Naive B cell (primary cell): Measurements from ENCODE around the gene NPIPA8. TPM values are rescaled to one million over a fixed set of nuclear protein-coding genes. Genes with fewer than 3 reads are reported as not detected.
"Not testable (repeated sequence)": the region's sequence is repeated elsewhere in the genome, so short reads cannot be mapped to it uniquely, and the experiment has no call there.

Experiments used
- ATAC-seq, 2 donors: fragments of 150-1000 bp; cut with Tn5 transposase; 2 replicates each; pipeline ENCODE4 v1.10.0; 2021; ENCODE audit warnings: low read depth in 2 of 2, mild to moderate bottlenecking in 2 of 2, moderate library complexity in 2 of 2
- DNase-seq: peaks from one replicate; pipeline ENCODE4 v3.0.0; 2022
- H3K27ac Mint-ChIP-seq, 6 donors: one replicate each; pipeline ENCODE4 v1.8.0; 2020 to 2022; ENCODE audit warnings: mild to moderate bottlenecking in 6 of 6, mixed read lengths in 6 of 6, moderate library complexity in 5 of 6, inconsistent platforms in 2 of 6
- H3K27me3 Mint-ChIP-seq, 3 donors: one replicate each; pipeline ENCODE4 v1.8.0; 2021 to 2022; ENCODE audit warnings: mixed read lengths in 3 of 3, mild to moderate bottlenecking in 1 of 3
- H3K36me3 Mint-ChIP-seq, 2 donors: one replicate each; pipeline ENCODE4 v1.8.0; 2020 to 2022; ENCODE audit warnings: mixed read lengths in 2 of 2, inconsistent platforms in 1 of 2, mild to moderate bottlenecking in 1 of 2
- H3K4me1 Mint-ChIP-seq, 3 donors: one replicate each; pipeline ENCODE4 v1.8.0; 2020 to 2022; ENCODE audit warnings: mixed read lengths in 3 of 3, inconsistent platforms in 1 of 3, mild to moderate bottlenecking in 1 of 3, moderate library complexity in 1 of 3
- H3K4me3 Mint-ChIP-seq, 8 donors: one replicate each; pipeline ENCODE4 v1.8.0; 2020 to 2022; ENCODE audit warnings: mild to moderate bottlenecking in 8 of 8, mixed read lengths in 8 of 8, moderate library complexity in 8 of 8, inconsistent platforms in 2 of 8
- H3K9me3 Mint-ChIP-seq, 7 donors: one replicate each; pipeline ENCODE4 v1.8.0; 2020 to 2022; ENCODE audit warnings: mixed read lengths in 7 of 7, mild to moderate bottlenecking in 5 of 7, inconsistent platforms in 2 of 7, moderate library complexity in 1 of 7
- polyA plus RNA-seq, 6 donors: library from polyadenylated mRNA; unstranded; fragments of 300-500 nt; fragmentation: Illumina TruSeq; gene quantifications; one replicate each; pipeline ENCODE4 v1.2.3, GENCODE V29; 2021; ENCODE audit warnings: low read depth in 6 of 6

NPIPA8 gene
- polyA plus RNA-seq: 1 to 10 TPM in 1 of 6 donors, not detected in 5; 2.1 TPM

- DNase-seq, H3K4me3 Mint-ChIP-seq, H3K4me1 Mint-ChIP-seq, ATAC-seq, H3K36me3 Mint-ChIP-seq, H3K27me3 Mint-ChIP-seq, H3K9me3 Mint-ChIP-seq, H3K27ac Mint-ChIP-seq: not testable (repeated sequence)
Observed at GRCh38 chr16:18336636-18337035, at the start of gene NPIPA8. TSS of gene NPIPA8 (minus strand) at chr16:18336736. CDS start at chr16:18332662, 4,074 bp downstream.

DNA sequence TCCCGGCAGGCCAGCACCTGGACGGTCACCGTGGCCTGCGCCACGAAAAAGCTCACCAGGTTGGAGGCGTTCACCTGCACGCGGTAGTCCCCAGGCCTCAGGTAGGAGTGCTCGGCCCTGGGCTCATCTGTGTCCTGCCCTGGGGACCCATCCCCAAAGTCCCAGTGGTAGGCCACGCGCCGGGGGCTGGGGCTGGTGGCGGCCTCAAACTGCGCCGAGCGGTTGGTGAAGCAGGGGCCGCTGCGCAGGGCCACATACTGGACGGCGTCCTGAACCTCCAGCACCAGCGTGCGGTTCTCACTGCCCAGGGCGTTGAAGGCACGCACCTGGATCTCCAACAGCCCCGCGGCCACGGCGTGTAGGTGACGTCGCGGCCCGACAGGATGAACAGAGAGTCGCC, 48.7 kb upstream of the NPIPA8 start:
- H3K27me3 Mint-ChIP-seq, H3K4me1 Mint-ChIP-seq, ATAC-seq, H3K9me3 Mint-ChIP-seq, H3K27ac Mint-ChIP-seq, H3K36me3 Mint-ChIP-seq, DNase-seq, H3K4me3 Mint-ChIP-seq: not testable (repeated sequence)

- H3K36me3 Mint-ChIP-seq, ATAC-seq, H3K27me3 Mint-ChIP-seq, H3K27ac Mint-ChIP-seq, H3K4me1 Mint-ChIP-seq, H3K9me3 Mint-ChIP-seq, DNase-seq, H3K4me3 Mint-ChIP-seq: not testable (repeated sequence)
Observed at GRCh38 chr16:18384869-18385268, 48.3 kb upstream of the NPIPA8 start.

DNA sequence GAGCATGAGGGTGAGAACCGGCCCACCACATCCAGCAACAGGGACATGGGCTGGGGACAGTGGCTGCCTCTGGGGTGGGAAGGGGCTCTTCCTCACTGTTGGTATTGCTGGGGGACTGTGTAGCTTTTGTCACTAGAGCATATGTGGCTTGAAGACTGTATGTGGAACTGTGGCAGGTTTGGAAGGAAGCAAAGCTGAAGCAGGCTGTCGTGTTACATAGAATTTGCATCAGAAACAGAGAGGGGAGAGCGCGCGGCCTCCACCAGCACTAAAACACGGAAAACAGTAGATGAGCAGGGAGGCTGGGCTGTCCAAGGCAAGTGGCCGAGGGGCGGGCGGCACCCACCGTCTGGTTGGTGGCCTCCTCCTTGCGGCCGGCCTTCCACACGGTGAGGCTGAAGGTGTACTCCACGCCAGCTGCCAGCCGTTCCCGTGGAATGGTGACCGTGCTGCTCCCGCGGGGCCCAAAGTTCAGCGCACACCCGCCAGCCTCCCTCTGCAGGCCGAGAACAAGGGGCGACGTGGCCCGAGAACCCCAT, 47.6 kb upstream of the NPIPA8 start:
- not testable (repeated sequence) for H3K36me3 Mint-ChIP-seq, H3K4me1 Mint-ChIP-seq, ATAC-seq, H3K27me3 Mint-ChIP-seq, DNase-seq, H3K4me3 Mint-ChIP-seq, H3K27ac Mint-ChIP-seq, H3K9me3 Mint-ChIP-seq

DNA sequence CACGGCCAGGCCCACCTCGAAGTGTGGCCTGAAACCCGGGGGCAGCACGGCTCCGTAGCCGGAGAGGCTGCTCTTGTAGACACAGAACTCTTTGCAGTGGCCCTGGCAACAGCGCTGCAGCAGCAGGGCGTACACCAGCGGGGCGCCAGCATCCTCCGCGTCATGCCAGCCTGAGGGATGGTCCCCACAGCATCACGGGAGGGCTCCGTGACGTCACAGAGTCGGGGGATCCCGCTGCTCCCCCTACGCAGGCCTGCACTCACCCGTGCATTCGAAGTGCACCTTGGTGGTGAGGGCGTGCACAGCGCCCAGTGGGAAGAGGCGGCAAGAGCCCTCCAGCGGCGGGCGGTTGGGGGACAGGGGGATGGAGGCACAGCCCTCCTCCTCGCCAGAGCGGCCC, 46.2 kb upstream of the NPIPA8 start:
- not testable (repeated sequence) for H3K36me3 Mint-ChIP-seq, DNase-seq, H3K4me3 Mint-ChIP-seq, H3K27me3 Mint-ChIP-seq, H3K27ac Mint-ChIP-seq, ATAC-seq, H3K9me3 Mint-ChIP-seq, H3K4me1 Mint-ChIP-seq

DNA sequence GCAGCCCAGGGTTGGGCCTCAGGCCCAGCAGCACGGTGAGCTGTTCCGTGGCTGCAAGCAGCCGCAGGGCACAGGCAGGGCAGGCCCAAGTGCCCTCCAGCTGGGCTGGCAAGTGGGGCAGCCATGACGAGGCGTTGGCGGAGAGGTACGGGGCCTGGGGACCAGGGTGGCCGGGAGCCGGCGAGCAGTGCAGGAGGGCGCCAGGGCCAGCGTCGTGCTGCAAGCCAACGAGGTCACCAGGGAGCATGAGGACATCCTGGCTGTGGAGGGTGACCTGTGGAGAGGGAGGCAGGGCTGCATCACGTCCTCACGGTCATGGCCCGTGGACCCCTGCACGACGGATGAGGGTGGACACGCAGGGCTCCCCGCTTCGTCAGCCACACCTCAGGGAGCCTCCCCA, 11.2 kb upstream of the NPIPA8 start:
- DNase-seq, ATAC-seq, H3K27ac Mint-ChIP-seq, H3K36me3 Mint-ChIP-seq, H3K27me3 Mint-ChIP-seq, H3K9me3 Mint-ChIP-seq, H3K4me1 Mint-ChIP-seq, H3K4me3 Mint-ChIP-seq: not testable (repeated sequence)

GRCh38 chr16:18346993-18347392, 10.5 kb upstream of the NPIPA8 start:
- not testable (repeated sequence) for H3K27me3 Mint-ChIP-seq, H3K36me3 Mint-ChIP-seq, H3K4me1 Mint-ChIP-seq, H3K27ac Mint-ChIP-seq, H3K4me3 Mint-ChIP-seq, DNase-seq, ATAC-seq, H3K9me3 Mint-ChIP-seq

DNA sequence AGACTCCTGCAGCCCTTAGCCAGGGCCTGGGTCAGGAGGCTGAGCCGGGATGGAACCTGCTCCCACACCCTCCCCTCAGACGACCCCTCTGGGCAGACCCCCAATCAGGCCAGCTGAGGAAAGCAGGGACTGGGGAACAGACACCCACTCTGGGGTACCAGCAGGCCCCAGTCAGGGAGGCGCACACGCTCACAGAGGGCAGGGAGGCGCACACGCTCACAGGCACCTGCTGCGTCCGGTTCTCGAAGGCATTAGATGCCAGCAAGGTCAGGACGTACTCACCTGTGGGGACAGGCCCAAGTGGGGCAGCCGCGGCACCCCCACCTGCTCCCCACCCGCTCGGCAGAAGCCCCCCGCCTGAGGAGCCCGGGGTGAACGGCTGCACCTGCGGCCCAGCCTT, 8.1 kb upstream of the NPIPA8 start:
- H3K27me3 Mint-ChIP-seq, H3K27ac Mint-ChIP-seq, H3K36me3 Mint-ChIP-seq, ATAC-seq, H3K4me1 Mint-ChIP-seq, H3K4me3 Mint-ChIP-seq, H3K9me3 Mint-ChIP-seq, DNase-seq: not testable (repeated sequence)

- not testable (repeated sequence) for ATAC-seq, H3K9me3 Mint-ChIP-seq, H3K27ac Mint-ChIP-seq, H3K4me3 Mint-ChIP-seq, H3K4me1 Mint-ChIP-seq, DNase-seq, H3K36me3 Mint-ChIP-seq, H3K27me3 Mint-ChIP-seq
Observed at GRCh38 chr16:18341986-18342385, 5.5 kb upstream of the NPIPA8 start.

DNA sequence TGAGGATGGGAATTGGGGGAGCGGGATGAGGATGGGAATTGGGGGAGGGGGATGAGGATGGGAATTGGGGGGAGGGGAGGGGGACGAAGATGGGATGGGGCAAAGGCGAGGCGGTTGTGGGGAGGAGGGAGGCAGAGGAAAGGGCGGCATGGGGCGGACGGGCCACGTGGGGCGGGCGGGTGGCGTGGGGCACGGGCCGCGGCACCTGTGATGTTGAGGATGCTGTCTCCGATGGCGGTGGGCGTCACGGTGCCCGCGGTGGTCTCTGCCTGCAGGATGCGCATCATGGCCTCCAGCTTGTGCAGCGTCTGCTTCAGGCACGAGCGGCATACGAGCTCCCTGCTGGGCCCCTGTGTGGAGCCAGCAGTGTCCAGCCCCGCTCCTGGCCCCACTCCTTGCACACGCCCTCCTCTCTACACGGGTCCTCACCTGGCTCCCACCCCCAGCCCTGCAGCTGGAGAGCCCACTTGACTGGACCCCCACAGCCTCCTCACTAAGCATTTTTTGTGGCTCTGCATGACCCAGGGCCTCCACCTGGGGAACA, 5.0 kb upstream of the NPIPA8 start:
- not testable (repeated sequence) for H3K27me3 Mint-ChIP-seq, ATAC-seq, H3K4me3 Mint-ChIP-seq, H3K4me1 Mint-ChIP-seq, H3K36me3 Mint-ChIP-seq, DNase-seq, H3K27ac Mint-ChIP-seq, H3K9me3 Mint-ChIP-seq

GRCh38 chr16:18339210-18339609, 2.7 kb upstream of the NPIPA8 start:
- not testable (repeated sequence) for DNase-seq, H3K4me3 Mint-ChIP-seq, H3K27me3 Mint-ChIP-seq, H3K36me3 Mint-ChIP-seq, H3K4me1 Mint-ChIP-seq, ATAC-seq, H3K9me3 Mint-ChIP-seq, H3K27ac Mint-ChIP-seq

GRCh38 chr16:18311811-18312210, 24.7 kb downstream of the NPIPA8 start:
- H3K27ac Mint-ChIP-seq, ATAC-seq, H3K9me3 Mint-ChIP-seq, H3K36me3 Mint-ChIP-seq, DNase-seq, H3K4me3 Mint-ChIP-seq, H3K27me3 Mint-ChIP-seq, H3K4me1 Mint-ChIP-seq: not testable (repeated sequence)

- H3K9me3 Mint-ChIP-seq, DNase-seq, H3K4me1 Mint-ChIP-seq, H3K4me3 Mint-ChIP-seq, H3K27ac Mint-ChIP-seq, H3K27me3 Mint-ChIP-seq, H3K36me3 Mint-ChIP-seq, ATAC-seq: not testable (repeated sequence)
Observed at GRCh38 chr16:18309159-18309558, 27.4 kb downstream of the NPIPA8 start.

GRCh38 chr16:18307241-18307640, 29.3 kb downstream of the NPIPA8 start:
- H3K9me3 Mint-ChIP-seq, H3K36me3 Mint-ChIP-seq: not testable (repeated sequence)

DNA sequence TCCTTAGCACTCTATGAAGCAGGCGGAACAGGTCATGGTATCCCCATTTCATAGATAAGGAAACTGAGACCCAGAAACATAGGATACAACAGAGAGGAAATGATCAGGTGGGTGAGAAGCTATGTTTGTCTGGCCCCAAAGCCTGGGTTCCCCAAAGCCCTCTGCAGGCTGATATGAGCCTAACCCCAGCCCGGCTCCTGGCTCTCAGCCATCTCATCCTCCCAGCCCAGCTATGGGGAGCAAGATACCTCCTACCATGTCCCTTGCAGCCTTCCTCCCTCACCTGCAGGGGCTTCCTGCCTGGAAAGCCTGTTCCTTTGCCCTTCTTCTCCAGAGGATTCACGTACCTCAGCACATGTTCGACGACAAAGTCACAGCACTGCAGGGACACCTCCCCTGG, 30.5 kb downstream of the NPIPA8 start:
- ATAC-seq, H3K4me3 Mint-ChIP-seq, DNase-seq, H3K36me3 Mint-ChIP-seq, H3K27me3 Mint-ChIP-seq, H3K27ac Mint-ChIP-seq, H3K4me1 Mint-ChIP-seq, H3K9me3 Mint-ChIP-seq: not testable (repeated sequence)

More at GRCh38 chr16:18307241-18307640, 29.3 kb downstream of the NPIPA8 start:
- H3K27me3 Mint-ChIP-seq, H3K27ac Mint-ChIP-seq, DNase-seq, ATAC-seq, H3K4me3 Mint-ChIP-seq, H3K4me1 Mint-ChIP-seq: not testable (repeated sequence)
